Adrenal gland (tissue), 12 donors: ENCODE results near the gene LDLR. TPM values are rescaled to one million over a fixed set of nuclear protein-coding genes. Genes with fewer than 3 reads are reported as not detected.

Source experiments
- DNase-seq, 7 donors: peaks; one replicate each; pipeline ENCODE4 v3.0.0-alpha.2; 2019 to 2020
- H3K27ac ChIP-seq, 5 donors: fragments of 200-600 bp; sonication (generic) in 4 of 5; 1 replicate in 3 of 5; 2 replicates in 2 of 5; pipeline versions ENCODE4 v1.5.1 to v1.8.0; 2016 to 2020; ENCODE audit warnings: mild to moderate bottlenecking in 1 of 5
- H3K27me3 ChIP-seq: fragments of 200-600 bp; 2 replicates; pipeline ENCODE4 v1.8.0; 2021
- H3K36me3 ChIP-seq, 2 donors: fragments of 200-600 bp; replicated peaks in 1 of 2; 1 replicate in 1 of 2; 2 replicates in 1 of 2; pipeline versions ENCODE4 v1.5.1 to v1.8.0; 2018 to 2022
- H3K4me1 ChIP-seq, 2 donors: fragments of 200-600 bp; replicated peaks in 1 of 2; 1 replicate in 1 of 2; 2 replicates in 1 of 2; pipeline versions ENCODE4 v1.5.1 to v1.8.0; 2018 to 2021
- H3K4me3 ChIP-seq, 4 donors: fragments of 200-600 bp; sonication (generic) in 3 of 4; one replicate each; pipeline ENCODE4 v1.5.1; 2016 to 2018
- H3K9me3 ChIP-seq, 3 donors: fragments of 200-600 bp; sonication (generic) in 1 of 3; replicated peaks in 1 of 3; 1 replicate in 2 of 3; 2 replicates in 1 of 3; pipeline versions ENCODE4 v1.5.1 to v1.8.0; 2016 to 2021
- POLR2A ChIP-seq, 2 donors: fragments of 450-650 bp; IDR thresholded peaks; one replicate each; pipeline ENCODE4 v1.6.1; 2017; ENCODE audit warnings: antibody characterized with exemption in 2 of 2, mild to moderate bottlenecking in 2 of 2, moderate library complexity in 1 of 2
- WGBS, 4 donors: extraction: QIAGEN DNeasy Blood & Tissue Kit in 2 of 4; methylation state at CpG; one replicate each; pipeline versions ENCODE4 v1.1.5 to v1.1.7; 2013 to 2017; 5-methylcytosine and 5-hydroxymethylcytosine counted together
- intact Hi-C, 2 donors: fragments of 100-400 bp; cut with DNase I; formaldehyde crosslinking; loops; one replicate each; pipeline versions ENCODE4 v1.14.1 to v1.15.0; 2022 to 2023
- polyA plus RNA-seq, 3 donors: library from polyadenylated mRNA; stranded (reverse); fragments of 200-250 nt in 2 of 3; fragments of 350-450 nt in 1 of 3; fragmentation: Illumina TruSeq in 1 of 3; extraction: RNeasy Lipid Tissue Mini Kit (QIAGEN cat#74804) in 1 of 3; gene quantifications; one replicate each; pipeline ENCODE4 v1.2.3, GENCODE V29; 2013 to 2014
- total RNA-seq, 9 donors: library from RNA; depleted of rRNA in 4 of 9; stranded (reverse); fragments of >200 nt in 4 of 9; fragments of 120-200 nt in 1 of 9; fragmentation: NEBNext Ultra II Directional in 1 of 9; extraction: Animal tissue kit (Norgen Biotek cat#: 25700) in 1 of 9; gene quantifications; one replicate each; pipeline versions ENCODE4 v1.1.0 to v1.2.4, GENCODE V29; 2013 to 2023
- TF ChIP-seq, protein P1 (sequence below), 6 experiments: fragments of 450-650 bp in 4 of 6; fragments of 200-600 bp in 2 of 6; sonication (generic) in 1 of 6; IDR thresholded peaks; 1 replicate in 5 of 6; 2 replicates in 1 of 6; pipeline versions ENCODE4 v1.5.1 to v1.8.0; 2016 to 2021; ENCODE audit warnings: antibody characterized with exemption in 6 of 6, mild to moderate bottlenecking in 2 of 6, moderate library complexity in 1 of 6
- donor health status: healthy with polysubstance abuse.
- donor health status: Bipolar disorder and iron deficiency.
- donor health status: DM: yes; HTN: yes; CAD: no.
- donor health status: DM: no; HTN: no; CAD: no.
- donor health status: DM: no; HTN: no; CAD: no.
- donor health status: DM: yes; HTN: yes; CAD: no.

LDLR gene
- total and polyA plus RNA-seq, 12 donors, result 35.4 to 2,114 (median 161) TPM

DNA sequence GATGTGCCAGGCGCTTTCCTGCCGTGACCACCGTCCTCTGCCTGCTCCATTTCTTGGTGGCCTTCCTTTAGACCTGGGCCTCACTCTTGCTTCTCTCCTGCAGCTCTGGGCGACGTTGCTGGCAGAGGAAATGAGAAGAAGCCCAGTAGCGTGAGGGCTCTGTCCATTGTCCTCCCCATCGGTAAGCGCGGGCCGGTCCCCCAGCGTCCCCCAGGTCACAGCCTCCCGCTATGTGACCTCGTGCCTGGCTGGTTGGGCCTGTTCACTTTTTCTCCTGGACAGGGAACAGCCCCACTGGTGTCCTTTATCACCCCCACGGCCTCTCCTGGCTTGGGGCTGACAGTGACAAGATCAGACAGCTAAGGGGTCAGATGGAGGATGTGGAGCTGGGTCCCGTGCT lies 38.6 kb downstream of the LDLR start:
- intact Hi-C loops, result no loop called here
- TF ChIP-seq, protein P1, sequence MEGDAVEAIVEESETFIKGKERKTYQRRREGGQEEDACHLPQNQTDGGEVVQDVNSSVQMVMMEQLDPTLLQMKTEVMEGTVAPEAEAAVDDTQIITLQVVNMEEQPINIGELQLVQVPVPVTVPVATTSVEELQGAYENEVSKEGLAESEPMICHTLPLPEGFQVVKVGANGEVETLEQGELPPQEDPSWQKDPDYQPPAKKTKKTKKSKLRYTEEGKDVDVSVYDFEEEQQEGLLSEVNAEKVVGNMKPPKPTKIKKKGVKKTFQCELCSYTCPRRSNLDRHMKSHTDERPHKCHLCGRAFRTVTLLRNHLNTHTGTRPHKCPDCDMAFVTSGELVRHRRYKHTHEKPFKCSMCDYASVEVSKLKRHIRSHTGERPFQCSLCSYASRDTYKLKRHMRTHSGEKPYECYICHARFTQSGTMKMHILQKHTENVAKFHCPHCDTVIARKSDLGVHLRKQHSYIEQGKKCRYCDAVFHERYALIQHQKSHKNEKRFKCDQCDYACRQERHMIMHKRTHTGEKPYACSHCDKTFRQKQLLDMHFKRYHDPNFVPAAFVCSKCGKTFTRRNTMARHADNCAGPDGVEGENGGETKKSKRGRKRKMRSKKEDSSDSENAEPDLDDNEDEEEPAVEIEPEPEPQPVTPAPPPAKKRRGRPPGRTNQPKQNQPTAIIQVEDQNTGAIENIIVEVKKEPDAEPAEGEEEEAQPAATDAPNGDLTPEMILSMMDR (IDR thresholded peaks at IDR 0.05), result no peak
- no peak for TF ChIP-seq POLR2A (IDR thresholded peaks at IDR 0.05)
- H3K36me3 ChIP-seq, result peaks cover 0 to 93% of the 10 kb centered on the region in 2 donors
- H3K4me3 ChIP-seq, result no peak overlapping the region
- peak overlapping the region in 2 of 5 donors; percentile 36 to 58 for H3K27ac ChIP-seq
- DNase-seq, result peak in 1 of 7 donors; percentile 26
- no peaks in the 10 kb centered on the region for H3K27me3 ChIP-seq
- H3K4me1 ChIP-seq, result peaks cover 0 to 7% of the 10 kb centered on the region in 2 donors
- WGBS, 4 donors, result 72 to 88% (median 78%) methylated on average over 14 to 15 of the region's 15 CpGs
- no peaks in the 10 kb centered on the region for H3K9me3 ChIP-seq

GRCh38 chr19:11130824-11131455 lies 41.7 kb downstream of the LDLR start:
- TF ChIP-seq POLR2A (IDR thresholded peaks at IDR 0.05), result peak in 1 of 2 donors; percentile 4
- TF ChIP-seq, protein P1 (IDR thresholded peaks at IDR 0.05), result peak; percentile 75 to 95 (median 86)
- Histone ChIP-seq H3K4me1 (peaks cover 0 to 7% of the 10 kb centered on the region in 2 donors), H3K4me3 (no peak overlapping the region), H3K36me3 (peaks cover 0 to 68% of the 10 kb centered on the region in 2 donors), H3K27me3 (no peaks in the 10 kb centered on the region), H3K9me3 (no peaks in the 10 kb centered on the region), H3K27ac (peak overlapping the region; percentile 44 to 78 (median 71))
- DNase-seq, result peak; percentile 81 to 96 (median 88)
- WGBS, 4 donors, result 38 to 57% (median 48%) methylated on average over 13 to 19 of the region's 19 CpGs
- intact Hi-C loops, result loop anchor here in 1 of 2 donors (5.0 kb wide), 1 partner anchor 94 kb away; no protein-coding TSS in a partner anchor

GRCh38 chr19:11131471-11131870 lies 42.2 kb downstream of the LDLR start:
- intact Hi-C loops, result loop anchor here in 1 of 2 donors (5.0 kb wide), 1 partner anchor 94 kb away; no protein-coding TSS in a partner anchor
- no peaks in the 10 kb centered on the region for H3K9me3 ChIP-seq
- H3K27ac ChIP-seq, result peak overlapping the region in 4 of 5 donors; percentile 29 to 78 (median 68)
- 71 to 89% (median 72%) methylated on average over 7 of the region's 7 CpGs for WGBS, 4 donors
- H3K4me1 ChIP-seq, result peaks cover 0 to 7% of the 10 kb centered on the region in 2 donors
- peaks cover 0 to 64% of the 10 kb centered on the region in 2 donors for H3K36me3 ChIP-seq
- TF ChIP-seq POLR2A (IDR thresholded peaks at IDR 0.05), result no peak
- TF ChIP-seq, protein P1 (IDR thresholded peaks at IDR 0.05), result no peak
- H3K4me3 ChIP-seq, result no peak overlapping the region
- H3K27me3 ChIP-seq, result no peaks in the 10 kb centered on the region
- DNase-seq, result no peak

- intact Hi-C loops, result loop anchor here in 1 of 2 donors (5.0 kb wide), 1 partner anchor 66 kb away; no protein-coding TSS in a partner anchor
- peak overlapping the region in 1 of 4 donors; percentile 11 for H3K4me3 ChIP-seq
- no peak for DNase-seq
- H3K27ac ChIP-seq, result peak overlapping the region in 4 of 5 donors; percentile 75 to 97 (median 92)
- H3K27me3 ChIP-seq, result no peaks in the 10 kb centered on the region
- no peak for TF ChIP-seq POLR2A (IDR thresholded peaks at IDR 0.05)
- TF ChIP-seq, protein P1 (IDR thresholded peaks at IDR 0.05), result no peak
- WGBS, 4 donors, result 57 to 63% (median 60%) methylated on average over 11 to 14 of the region's 14 CpGs
- H3K36me3 ChIP-seq, result peaks cover 0 to 16% of the 10 kb centered on the region in 2 donors
- peaks cover 24 to 29% of the 10 kb centered on the region in 2 donors for H3K4me1 ChIP-seq
- H3K9me3 ChIP-seq, result no peaks in the 10 kb centered on the region
Observed at GRCh38 chr19:11136400-11137101, 47.3 kb downstream of the LDLR start.
